ENCODE data around the gene NASP.

NASP gene, protein sequence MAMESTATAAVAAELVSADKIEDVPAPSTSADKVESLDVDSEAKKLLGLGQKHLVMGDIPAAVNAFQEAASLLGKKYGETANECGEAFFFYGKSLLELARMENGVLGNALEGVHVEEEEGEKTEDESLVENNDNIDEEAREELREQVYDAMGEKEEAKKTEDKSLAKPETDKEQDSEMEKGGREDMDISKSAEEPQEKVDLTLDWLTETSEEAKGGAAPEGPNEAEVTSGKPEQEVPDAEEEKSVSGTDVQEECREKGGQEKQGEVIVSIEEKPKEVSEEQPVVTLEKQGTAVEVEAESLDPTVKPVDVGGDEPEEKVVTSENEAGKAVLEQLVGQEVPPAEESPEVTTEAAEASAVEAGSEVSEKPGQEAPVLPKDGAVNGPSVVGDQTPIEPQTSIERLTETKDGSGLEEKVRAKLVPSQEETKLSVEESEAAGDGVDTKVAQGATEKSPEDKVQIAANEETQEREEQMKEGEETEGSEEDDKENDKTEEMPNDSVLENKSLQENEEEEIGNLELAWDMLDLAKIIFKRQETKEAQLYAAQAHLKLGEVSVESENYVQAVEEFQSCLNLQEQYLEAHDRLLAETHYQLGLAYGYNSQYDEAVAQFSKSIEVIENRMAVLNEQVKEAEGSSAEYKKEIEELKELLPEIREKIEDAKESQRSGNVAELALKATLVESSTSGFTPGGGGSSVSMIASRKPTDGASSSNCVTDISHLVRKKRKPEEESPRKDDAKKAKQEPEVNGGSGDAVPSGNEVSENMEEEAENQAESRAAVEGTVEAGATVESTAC

DNA sequence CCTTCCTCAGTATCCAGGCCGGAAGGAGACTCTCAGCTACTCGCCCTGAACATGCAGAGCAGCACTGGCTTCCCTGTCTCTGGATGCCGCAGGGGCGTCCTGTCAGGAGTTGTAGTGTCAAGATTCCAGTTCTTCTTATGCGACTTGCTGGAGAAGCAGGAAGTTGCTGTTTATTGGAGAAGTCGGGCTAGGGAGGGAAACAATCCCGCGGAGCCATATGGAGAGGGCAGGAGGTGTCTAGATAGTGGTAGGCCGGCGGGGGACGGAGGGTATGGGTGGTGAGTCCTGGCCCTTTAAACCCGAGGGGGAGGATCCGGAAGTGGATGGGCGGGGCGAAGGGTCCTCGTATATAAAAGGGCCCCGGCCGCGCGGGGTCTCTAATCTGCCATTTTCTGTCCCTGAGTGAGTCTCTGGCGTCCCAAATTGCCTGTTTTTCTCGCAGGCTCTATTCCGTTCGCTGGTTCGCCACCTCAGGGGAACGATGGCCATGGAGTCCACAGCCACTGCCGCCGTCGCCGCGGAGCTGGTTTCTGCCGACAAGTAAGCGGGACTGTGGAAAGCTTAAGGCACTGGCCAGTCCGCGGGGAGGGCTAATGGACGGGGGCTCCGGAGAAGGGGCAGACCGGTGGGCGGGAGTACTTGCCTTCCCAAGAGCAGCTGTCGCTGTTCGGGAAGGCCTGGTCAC is at the start of gene NASP:
Gene NASP (plus strand): TSS at position 376 of the 685 bp plus-strand sequence. CDS start 106 bp downstream, at position 482.
- peak; percentile 94 for DNase-seq

DNA sequence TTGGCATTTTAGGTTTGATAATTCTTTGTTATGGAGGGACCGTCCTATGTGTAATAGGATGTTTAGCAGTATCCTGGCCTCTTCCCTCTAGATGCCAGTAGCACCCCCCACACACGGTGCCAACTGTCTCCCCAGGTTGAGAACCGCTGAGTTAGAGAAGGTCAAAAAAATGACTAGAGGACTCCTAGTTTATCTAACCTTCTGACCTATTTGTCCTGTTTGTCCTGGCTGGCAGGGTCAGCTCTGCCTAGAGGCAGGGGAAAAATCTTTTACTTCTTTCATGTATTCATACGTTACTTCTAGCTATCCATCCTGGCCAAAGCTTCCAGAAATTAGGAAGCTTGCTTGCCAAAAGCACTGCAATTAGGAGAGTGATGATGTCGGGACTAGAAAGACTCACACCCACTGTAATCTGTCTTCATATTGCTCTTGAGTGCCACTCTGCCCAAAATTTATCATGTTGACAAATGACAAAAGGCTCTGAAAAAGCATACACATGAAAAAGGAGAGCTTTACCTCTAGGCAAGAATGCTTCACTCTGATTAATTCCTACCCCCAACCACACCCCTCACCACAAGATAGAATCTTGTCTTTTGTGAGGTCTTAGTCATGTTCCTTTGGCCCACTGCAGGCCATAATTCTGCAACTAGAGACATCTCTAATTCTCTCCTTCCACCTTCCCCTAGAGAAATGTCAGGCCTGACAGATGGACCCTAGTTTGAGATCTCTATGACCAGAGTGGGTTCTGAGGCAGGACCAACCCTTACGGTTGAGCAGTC is 47.7 kb upstream of the NASP start:
- no peak for DNase-seq

DNA sequence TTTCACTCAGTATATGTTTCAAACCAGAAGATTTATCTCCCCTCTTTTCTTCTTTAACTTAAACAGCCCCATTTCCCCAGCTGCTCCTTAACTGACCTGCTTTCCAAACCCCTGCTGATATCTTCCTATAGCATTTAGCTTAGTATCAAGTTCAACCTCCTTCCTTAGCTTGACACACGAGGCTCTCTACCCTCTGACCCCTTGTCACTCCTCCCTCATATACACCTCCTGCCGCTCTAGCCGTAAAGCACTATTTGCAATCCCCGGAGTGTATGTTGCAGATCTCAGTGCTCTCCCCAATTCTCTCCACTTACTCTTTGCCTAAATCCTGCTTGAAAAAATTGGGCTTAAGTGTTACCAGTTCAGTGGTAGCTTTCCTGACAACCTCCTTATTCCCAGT is 47.0 kb upstream of the NASP start:
- DNase-seq, result no peak

DNA sequence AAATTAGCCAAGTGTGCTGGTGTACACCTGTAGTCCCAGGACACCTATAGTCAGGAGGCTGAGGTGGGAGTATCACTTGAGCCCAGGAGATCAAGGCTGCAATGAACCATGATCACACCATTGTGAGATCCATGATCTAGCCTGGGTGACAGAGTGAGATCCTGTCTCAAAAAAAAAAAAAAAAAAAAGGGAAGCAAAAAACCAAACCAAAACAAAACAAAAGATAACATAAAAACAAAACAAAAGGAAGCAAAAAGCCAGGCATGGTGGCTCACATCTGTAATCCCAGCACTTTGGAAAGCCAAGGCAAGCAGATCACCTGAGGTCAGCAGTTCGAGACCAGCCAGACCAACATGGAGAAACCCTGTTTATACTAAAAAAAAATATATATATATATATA is 42.6 kb upstream of the NASP start:
- DNase-seq, result no peak

DNA sequence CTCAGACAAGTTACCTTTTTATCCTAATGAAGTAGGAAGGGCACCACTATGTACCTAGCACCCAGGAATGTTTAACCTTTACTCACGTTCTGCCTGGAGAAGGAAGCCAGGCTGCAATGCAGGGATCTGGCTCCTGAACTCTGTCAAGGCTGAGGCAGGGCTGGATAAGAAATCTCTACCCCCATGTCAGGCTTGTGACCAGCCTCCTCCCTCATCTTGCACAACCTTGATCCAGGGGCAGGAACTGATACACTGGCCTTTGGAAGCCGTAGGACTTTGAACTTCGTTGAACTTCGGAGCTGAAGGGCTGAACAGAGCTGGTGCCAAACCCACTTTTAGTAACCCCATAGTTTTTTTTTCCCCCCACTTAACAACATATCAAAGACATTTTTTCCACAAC is 41.2 kb upstream of the NASP start:
- no peak for DNase-seq

DNA sequence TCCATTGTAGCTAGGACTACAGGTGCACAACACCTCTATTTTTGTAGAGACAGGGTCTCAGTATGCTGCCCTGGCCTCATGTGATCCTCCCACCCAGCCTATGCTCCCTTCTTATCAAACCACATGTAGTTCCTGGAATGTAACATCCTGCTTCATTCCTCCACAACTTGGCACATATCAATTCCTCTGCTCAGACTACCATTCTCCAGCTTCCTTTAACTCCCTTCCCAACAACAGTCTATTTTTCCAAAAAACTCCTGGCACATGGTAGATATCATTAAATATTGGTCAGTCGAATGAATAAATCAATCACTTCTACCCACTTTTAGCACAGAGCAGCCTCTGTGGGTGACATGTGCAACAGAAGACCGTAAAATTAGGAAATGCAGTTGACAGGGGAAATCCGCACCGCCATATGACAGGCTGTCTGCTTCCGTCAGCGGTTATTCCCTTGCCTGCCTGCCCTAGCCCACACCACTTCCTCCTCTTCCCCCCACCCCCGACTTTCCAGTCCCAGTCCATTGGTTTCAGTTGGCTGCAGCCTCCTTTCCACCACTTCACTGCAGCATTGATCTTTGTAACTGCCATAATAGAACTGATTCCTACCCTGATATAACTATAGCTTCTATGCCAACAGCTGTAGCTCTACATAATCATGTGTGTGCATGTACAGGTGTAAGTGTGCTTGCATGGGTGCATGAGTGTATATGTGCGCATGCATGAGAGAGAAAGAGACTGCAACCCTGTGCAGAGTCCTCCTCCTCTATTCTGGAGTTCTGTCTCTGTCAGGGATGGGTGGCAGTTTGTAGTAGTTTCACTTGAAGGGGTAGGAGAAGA is 40.0 kb upstream of the NASP start:
- peak; percentile 82 for DNase-seq

DNA sequence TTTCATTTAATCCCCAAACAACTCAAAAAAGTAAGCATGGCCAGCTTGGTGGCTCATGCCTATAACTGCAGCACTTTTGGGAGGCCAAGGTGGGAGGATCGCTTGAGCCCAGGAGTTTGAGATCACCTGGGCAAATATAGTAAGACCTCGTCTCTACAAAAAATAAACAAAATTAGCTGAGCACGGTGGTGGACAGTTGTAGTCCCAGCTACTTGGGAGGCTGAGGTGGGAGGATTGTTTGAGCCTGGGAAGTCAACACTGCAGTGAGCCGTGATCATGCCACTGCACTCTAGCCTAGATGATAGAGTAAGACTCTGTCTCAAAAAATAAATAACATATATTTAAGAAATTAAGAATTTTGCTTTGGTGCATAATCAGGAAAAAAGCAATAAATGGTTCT is 39.3 kb upstream of the NASP start:
- no peak for DNase-seq

DNA sequence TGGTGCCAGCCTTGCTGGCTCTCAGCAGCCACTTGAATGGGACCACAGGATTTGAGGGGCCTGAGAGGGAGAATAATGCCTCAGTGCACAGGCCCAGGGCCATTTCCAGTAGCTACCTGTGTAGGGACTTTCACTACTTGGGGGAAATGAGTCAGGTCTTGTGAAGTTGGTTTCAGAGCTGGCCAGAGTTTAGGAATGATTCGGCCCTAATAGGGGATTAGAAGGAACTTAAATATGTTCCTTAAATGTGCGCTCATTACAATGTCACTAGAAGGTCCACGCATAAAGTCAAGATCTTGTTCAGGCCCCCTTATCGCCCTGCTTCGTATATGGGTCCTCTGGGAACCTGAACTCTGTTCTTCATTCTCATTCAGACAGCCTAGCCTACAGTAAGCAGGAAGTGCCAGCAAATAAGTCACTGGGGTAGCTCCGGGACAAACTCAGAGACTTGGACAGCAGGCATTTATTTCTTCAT is 38.8 kb upstream of the NASP start:
- DNase-seq, result no peak

DNA sequence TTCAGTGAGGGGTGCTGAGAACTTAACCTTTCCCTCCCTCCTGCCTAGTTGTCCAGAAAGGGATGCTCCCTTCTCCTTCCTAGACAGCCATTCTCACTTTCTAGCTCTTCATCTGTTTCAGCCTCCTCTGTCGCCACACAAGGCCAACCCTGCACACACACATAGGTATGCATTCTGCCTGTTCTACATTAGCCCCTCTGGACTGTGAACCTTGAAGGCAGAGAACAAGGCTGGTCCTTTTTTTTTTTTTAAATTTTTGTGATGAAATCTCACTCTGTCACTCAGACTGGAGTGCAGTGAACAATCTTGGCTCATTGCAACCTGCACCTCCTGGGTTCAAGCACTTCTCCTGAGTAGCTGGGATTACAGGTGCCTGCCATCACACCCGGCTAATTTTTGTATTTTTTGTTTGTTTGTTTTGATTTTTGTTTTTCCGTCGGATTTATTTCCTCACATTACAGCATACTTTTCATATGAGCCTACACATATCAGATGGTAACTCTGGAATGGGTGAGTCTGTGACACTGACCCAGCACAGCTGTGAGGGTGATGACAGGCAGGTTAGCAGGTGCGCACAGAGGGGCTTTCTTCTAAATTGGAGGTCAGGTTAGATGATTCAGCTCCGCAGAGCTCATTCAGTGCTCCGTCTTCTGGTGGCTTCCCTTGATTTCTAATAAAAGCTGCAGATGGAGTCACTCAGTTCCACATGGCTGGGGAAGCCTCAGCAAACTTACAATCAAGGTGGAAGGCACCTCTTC is 38.1 kb upstream of the NASP start:
- no peak for DNase-seq

DNA sequence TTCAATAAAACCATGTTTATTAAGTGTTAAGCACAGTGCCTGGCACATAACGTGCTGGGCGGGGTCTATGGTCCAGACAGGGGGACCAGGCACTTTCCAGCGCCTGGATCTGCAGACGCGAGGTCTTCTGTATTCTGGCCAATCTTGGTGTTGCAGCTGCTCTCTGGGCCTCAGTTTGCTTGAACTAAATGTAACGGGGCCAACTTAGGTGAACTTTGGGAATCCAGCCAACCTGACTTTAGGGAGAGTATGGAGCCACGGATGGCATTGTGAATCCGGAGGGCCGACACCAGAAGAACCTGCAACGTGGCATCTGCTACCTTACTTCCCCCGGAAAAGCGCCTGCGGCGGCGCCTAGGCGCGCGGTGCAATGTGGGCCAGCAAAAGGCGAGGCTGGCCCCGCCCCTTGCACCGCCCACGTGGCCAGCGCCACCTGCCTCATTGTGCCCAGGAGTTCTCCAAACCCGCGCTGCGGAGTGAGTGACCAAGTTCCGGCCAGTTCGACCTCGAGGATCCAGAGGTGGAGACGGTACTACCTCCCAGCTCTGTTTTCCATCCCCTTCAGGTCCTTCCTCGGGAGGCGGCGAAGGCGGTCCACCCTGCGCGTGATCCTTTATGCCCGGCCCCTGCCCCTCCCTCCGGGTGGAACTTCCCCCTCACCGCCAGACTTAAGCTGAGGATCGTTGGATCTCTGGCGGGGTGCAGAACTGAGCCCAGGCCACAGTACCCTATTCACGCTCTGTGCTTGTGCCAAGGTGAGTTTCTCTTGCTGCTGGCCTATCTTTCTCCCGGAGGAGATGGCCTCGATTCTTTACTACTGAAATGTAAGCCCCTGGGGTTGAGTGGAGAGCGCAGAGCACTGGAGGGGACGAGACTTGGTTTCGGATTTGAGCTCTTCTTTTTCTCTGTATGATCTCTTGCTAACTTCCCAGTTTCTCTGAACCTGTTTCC is 33.2 kb upstream of the NASP start, which contains the start of gene AKR1A1:
Gene AKR1A1 (plus strand): TSS at position 426 of the 951 bp plus-strand sequence. CDS start 10,969 bp downstream, outside the sequence.
- peak; percentile 92 for DNase-seq

DNA sequence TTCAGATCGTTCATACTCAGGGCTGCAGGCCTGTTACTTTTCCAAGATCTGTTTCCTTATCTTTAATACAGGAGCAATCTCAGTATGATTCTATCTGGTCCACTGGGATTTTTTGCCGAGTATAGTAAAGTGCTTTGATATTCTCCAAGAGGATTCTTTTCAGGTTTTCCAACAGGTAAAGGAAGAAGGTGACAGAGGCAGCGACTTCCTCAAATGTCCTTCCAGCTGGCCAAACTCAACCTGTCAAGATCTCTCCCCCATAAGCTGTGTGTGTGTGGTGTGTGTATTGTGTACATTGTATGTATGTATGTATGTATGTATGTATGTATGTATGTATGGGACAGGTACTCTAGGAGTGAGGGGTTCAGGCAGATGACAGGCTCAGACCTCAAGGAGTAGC is 32.2 kb upstream of the NASP start:
- DNase-seq, result no peak

DNA sequence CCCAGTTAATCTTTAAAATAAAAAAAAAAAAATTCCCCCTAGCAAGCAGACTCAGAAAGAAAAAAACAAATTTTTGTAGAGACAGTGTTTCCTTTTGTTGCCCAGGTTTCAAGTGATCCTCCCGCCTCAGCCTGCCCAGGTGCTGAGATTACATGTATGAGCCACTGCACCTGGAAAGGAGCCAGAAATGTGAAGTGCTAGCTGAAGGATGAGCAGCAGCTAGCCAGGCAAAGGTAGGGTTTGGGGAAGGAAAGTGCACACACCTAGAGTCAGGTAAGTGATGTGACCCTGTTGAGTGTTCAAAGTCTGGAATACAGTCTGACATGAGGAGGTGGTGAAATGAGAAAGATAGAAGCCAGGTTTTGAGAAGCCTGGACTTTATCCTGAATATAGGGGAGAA is 31.5 kb upstream of the NASP start:
- DNase-seq, result no peak

DNA sequence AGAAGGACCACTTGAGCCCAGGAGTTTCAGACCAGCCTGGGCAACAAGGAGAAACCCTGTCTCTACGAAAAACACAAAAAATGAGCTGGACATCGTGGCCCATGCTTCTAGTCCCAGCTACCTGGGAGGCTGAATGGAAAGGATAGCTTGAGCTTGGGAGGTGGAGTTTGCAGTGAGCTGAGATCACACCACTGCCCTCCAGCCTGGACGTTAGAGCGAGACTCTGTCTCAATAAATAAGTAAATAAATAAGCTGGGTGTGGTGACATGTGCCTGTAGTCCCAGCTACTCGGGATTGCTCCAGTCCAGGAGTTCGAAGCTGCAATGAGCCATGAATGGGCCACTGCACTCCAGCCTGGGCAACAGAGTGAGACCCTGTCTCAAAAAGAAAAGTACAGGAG is 29.6 kb upstream of the NASP start:
- no peak for DNase-seq

DNA sequence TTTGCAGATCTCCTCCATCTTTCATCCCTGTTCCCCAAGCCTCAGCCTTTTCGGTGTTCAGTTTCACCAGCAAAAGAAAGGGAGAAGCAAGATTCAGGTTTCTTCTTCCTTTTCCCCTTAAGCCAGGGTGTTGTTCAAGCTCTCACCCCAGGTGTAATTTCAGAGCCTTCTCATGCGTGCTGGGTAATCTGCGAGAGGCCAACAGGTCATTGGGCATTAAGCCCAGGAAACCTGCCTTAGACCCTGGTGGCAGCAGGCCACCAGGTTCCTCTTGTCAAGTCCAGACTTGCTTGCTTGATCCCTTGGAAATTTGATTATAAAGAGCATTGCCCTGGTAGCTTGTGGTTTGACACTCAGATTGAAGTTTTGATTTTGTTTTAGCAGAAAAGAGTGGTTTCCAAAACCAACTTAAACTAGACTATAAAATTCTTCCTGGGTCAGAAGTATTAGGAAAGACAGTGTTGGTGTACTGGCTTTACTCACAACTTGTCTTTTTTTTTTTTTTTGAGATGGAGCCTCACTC is 26.4 kb upstream of the NASP start:
- DNase-seq, result no peak

DNA sequence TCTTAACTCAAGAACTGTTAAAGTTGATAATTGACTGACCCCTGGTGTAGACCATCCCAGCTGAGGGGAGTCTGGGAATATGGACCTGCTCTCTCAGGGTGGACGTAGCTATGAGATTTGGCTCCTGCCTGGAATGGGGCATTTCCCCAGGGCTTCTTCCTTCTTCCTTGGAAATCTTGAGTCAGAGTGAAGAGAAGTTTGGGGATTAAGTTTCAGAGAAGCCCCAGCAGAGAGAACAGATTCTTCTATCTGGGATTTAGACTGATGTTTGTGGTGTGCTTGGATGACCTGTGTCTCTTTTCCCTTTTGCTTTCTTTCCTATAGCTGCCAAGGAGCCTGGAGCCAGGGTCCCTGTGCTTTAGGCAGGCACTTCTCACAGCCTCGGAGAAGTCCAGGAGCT is 20.0 kb upstream of the NASP start:
- no peak for DNase-seq

DNA sequence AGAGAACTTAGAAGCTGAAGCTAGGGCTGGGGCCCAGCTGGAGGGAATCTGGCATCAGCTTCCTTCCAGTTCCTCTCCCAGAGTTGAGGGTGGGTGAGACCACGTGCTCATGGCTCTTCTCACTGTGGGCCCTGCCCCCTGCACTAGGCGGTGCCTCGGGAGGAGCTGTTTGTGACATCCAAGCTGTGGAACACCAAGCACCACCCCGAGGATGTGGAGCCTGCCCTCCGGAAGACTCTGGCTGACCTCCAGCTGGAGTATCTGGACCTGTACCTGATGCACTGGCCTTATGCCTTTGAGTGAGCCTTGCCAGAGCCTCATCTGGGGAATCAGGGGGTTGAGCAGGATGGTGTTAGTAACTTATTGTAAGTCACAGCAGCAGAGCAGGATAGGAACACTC is 17.1 kb upstream of the NASP start:
- DNase-seq, result no peak

DNA sequence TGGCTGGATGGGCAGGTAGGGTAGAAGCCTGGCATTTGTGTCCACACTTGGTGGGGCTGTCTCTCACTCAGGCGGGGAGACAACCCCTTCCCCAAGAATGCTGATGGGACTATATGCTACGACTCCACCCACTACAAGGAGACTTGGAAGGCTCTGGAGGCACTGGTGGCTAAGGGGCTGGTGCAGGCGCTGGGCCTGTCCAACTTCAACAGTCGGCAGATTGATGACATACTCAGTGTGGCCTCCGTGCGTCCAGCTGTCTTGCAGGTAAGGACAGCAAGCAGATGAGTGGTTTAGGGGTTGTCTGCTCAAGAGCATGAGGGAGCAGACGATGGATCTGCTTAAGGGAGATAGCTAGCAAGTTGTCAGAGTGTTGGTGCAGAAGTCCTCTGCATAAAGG is 15.9 kb upstream of the NASP start:
- no peak for DNase-seq

DNA sequence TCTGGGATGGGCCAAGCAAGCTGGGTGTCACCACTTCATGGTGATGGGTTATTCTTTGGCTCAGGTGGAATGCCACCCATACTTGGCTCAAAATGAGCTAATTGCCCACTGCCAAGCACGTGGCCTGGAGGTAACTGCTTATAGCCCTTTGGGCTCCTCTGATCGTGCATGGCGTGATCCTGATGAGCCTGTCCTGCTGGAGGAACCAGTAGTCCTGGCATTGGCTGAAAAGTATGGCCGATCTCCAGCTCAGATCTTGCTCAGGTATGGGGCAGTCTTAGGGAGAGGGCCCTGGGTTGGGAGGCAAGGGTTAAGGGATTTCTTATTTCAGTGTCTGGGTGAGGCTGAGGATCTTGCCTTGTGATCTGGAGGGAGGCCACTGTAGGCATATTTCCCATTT is 15.4 kb upstream of the NASP start:
- DNase-seq, result no peak

DNA sequence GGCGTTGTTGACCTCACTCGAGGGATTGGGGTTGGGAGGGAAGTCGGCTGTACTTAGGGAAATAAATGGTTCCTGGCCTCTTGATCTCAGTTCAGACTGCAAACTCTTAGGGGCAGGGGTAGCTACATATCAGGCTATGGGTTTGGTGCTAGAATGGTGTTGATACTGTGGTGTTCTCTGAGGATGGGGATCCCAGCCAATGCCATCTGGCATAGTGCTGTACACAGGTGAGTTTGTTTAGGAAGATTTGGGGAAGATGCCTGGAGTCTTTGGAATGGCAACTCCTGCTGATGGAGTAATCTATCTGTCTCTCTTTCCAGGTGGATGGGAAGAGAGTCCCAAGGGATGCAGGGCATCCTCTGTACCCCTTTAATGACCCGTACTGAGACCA is 14.3 kb upstream of the NASP start:
- DNase-seq, result no peak

Measured in femur (tissue), 1 donor.